Stimulated activated CD8-positive, alpha-beta memory T cell treated with anti-CD3 and anti-CD28 coated beads, Interleukin-7, amount 100 ng/mL, for 48 hours (primary cell): Measurements from ENCODE around the gene HIGD1A.

Source experiments
- DNase-seq, 2 donors: peaks; one replicate each; pipeline ENCODE4 v3.0.0-alpha.2; 2020; ENCODE audit warnings: low read depth in 1 of 2; ENCODE audit errors: extremely low read depth in 1 of 2

The HIGD1A gene

GRCh38 chr3:42739401-42740158, 64.7 kb downstream of the HIGD1A start:
- no peak for DNase-seq

GRCh38 chr3:42736531-42736930, 67.8 kb downstream of the HIGD1A start:
- no peak for DNase-seq

GRCh38 chr3:42736081-42736480, 68.2 kb downstream of the HIGD1A start:
- DNase-seq: no peak

- no peak for DNase-seq
Measured at GRCh38 chr3:42735615-42736014, 68.7 kb downstream of the HIGD1A start.

GRCh38 chr3:42735019-42735418, 69.3 kb downstream of the HIGD1A start:
- no peak for DNase-seq

- no peak for DNase-seq
Measured at GRCh38 chr3:42734263-42734860, 69.9 kb downstream of the HIGD1A start.

- no peak for DNase-seq
Measured at GRCh38 chr3:42733501-42734262, 70.6 kb downstream of the HIGD1A start.
